Left ventricle myocardium inferior (tissue), 1 donor: ENCODE data around the gene AK1. TPM values are rescaled to one million over a fixed set of nuclear protein-coding genes. Genes with fewer than 3 reads are reported as not detected.

ENCODE experiments used
- DNase-seq: peaks from one replicate; pipeline ENCODE4 v3.0.0-alpha.2; 2020
- H3K27ac ChIP-seq: fragments of 200-600 bp; replicated peaks from 2 replicates; pipeline ENCODE4 v1.8.0; 2021
- H3K27me3 ChIP-seq: fragments of 200-600 bp; 2 replicates; pipeline ENCODE4 v1.8.0; 2021; ENCODE audit warnings: low read depth
- H3K36me3 ChIP-seq: fragments of 200-600 bp; 2 replicates; pipeline ENCODE4 v1.8.0; 2021
- H3K4me1 ChIP-seq: fragments of 200-600 bp; 2 replicates; pipeline ENCODE4 v1.8.0; 2021
- H3K4me3 ChIP-seq: fragments of 200-600 bp; 2 replicates; pipeline ENCODE4 v1.8.0; 2021; ENCODE audit warnings: mild to moderate bottlenecking, moderate library complexity
- H3K9me3 ChIP-seq: fragments of 200-600 bp; replicated peaks from 2 replicates; pipeline ENCODE4 v1.8.0; 2021
- intact Hi-C: fragments of 100-400 bp; cut with micrococcal nuclease; formaldehyde crosslinking; loops from one replicate; pipeline ENCODE4 v1.11.0; 2022
- total RNA-seq: library from RNA; stranded (reverse); fragmentation: NEBNext Ultra II Directional; extraction: Animal tissue kit (Norgen Biotek cat#: 25700); gene quantifications from one replicate; pipeline ENCODE4 v1.2.1, GENCODE V29; 2021
- TF ChIP-seq, protein P1 (sequence below): fragments of 200-600 bp; IDR thresholded peaks from 2 replicates; pipeline ENCODE4 v1.8.0; 2021; ENCODE audit warnings: antibody characterized with exemption, mild to moderate bottlenecking, borderline replicate concordance
- donor health status: DM: no; HTN: yes; CAD: no; lungs with severe emphysema.

AK1 gene
- total RNA-seq, 1 donor from 2014 or later: 844 TPM

DNA sequence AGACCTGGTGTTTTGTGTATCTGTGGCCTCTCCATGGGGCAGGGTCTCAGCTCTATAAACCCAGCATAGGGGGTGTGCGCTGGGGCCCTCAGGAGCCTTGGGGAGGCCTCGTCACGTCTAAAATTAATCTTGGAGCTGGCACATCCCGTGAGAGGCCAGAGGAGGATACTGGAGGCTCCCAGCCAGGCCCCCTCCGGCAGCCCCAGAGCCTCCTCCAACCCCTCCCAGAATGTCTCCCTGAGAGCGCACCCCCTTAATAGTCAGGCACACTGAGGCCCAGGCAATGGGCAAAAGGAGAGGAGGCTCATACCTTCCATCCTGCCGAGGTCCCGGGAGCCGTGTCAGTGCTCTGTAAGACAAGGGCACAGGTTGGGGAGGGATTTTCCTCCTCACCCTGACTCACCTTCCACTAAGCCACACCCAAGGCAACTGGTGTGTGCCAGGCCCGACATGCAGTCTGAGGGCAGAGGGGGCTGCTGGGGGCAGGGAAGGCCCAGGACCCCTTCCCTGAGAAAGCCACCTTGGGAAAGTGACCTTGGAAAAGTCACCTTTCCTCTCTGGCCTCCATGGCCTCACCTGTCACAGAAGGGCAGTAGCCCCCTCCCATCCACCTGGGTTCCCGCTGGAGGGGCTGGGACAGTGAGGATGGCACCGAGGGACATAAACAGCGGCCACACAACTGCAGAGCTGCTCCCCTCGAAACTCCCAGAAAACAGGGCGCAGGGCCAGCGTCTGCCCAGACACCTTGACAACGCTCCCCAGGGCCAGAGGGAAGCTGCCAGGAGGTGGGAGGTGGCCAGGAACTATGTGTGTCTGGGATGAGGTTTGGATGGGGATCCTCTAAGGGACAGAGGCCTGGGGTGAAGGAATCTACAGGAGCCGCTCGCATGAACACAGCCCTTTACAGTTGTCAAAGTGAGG is 2.9 kb downstream of the AK1 start:
- no peaks in the 10 kb centered on the region for H3K27me3 ChIP-seq
- no peak for DNase-seq
- no peaks in the 10 kb centered on the region for H3K9me3 ChIP-seq
- intact Hi-C loops: loop anchor here (5.0 kb wide), 1 partner anchor 82 kb away; no protein-coding TSS in a partner anchor
- TF ChIP-seq, protein P1, sequence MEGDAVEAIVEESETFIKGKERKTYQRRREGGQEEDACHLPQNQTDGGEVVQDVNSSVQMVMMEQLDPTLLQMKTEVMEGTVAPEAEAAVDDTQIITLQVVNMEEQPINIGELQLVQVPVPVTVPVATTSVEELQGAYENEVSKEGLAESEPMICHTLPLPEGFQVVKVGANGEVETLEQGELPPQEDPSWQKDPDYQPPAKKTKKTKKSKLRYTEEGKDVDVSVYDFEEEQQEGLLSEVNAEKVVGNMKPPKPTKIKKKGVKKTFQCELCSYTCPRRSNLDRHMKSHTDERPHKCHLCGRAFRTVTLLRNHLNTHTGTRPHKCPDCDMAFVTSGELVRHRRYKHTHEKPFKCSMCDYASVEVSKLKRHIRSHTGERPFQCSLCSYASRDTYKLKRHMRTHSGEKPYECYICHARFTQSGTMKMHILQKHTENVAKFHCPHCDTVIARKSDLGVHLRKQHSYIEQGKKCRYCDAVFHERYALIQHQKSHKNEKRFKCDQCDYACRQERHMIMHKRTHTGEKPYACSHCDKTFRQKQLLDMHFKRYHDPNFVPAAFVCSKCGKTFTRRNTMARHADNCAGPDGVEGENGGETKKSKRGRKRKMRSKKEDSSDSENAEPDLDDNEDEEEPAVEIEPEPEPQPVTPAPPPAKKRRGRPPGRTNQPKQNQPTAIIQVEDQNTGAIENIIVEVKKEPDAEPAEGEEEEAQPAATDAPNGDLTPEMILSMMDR: no peak
- H3K4me1 ChIP-seq: peaks cover 79% of the 10 kb centered on the region
- H3K36me3 ChIP-seq: peaks cover 35% of the 10 kb centered on the region
- H3K4me3 ChIP-seq: peak overlapping the region; percentile 77
- peak overlapping the region; percentile 93 for H3K27ac ChIP-seq

GRCh38 chr9:127873886-127874285 is 3.6 kb downstream of the AK1 start:
- H3K36me3 ChIP-seq: peaks cover 41% of the 10 kb centered on the region
- TF ChIP-seq, protein P1: no peak
- no peaks in the 10 kb centered on the region for H3K27me3 ChIP-seq
- H3K27ac ChIP-seq: peak overlapping the region; percentile 93
- peak overlapping the region; percentile 77 for H3K4me3 ChIP-seq
- intact Hi-C loops: loop anchor here (5.0 kb wide), 1 partner anchor 82 kb away; no protein-coding TSS in a partner anchor
- no peaks in the 10 kb centered on the region for H3K9me3 ChIP-seq
- peaks cover 86% of the 10 kb centered on the region for H3K4me1 ChIP-seq
- DNase-seq: peak; percentile 85

GRCh38 chr9:127873223-127873691 is 4.2 kb downstream of the AK1 start:
- TF ChIP-seq, protein P1: no peak
- Histone ChIP-seq H3K4me3 (peak overlapping the region; percentile 77), H3K27ac (peak overlapping the region; percentile 93), H3K4me1 (peaks cover 87% of the 10 kb centered on the region), H3K36me3 (peaks cover 46% of the 10 kb centered on the region), H3K27me3 (no peaks in the 10 kb centered on the region), H3K9me3 (no peaks in the 10 kb centered on the region)
- no peak for DNase-seq
- intact Hi-C loops: loop anchor here (5.0 kb wide), 1 partner anchor 81 kb away; no protein-coding TSS in a partner anchor

GRCh38 chr9:127872369-127873222 is 4.9 kb downstream of the AK1 start:
- no peaks in the 10 kb centered on the region for H3K9me3 ChIP-seq
- H3K4me3 ChIP-seq: peak overlapping the region; percentile 77
- peaks cover 52% of the 10 kb centered on the region for H3K36me3 ChIP-seq
- H3K27me3 ChIP-seq: no peaks in the 10 kb centered on the region
- DNase-seq: no peak
- H3K4me1 ChIP-seq: peaks cover 87% of the 10 kb centered on the region
- intact Hi-C loops: loop anchor here (5.0 kb wide), 1 partner anchor 80 kb away; no protein-coding TSS in a partner anchor
- peak overlapping the region; percentile 93 for H3K27ac ChIP-seq
- TF ChIP-seq, protein P1: no peak

- intact Hi-C loops: loop anchor here (5.0 kb wide), 1 partner anchor 79 kb away; no protein-coding TSS in a partner anchor
- Histone ChIP-seq H3K4me1 (peaks cover 87% of the 10 kb centered on the region), H3K36me3 (peaks cover 56% of the 10 kb centered on the region)
Measured at GRCh38 chr9:127871531-127871930, 5.9 kb downstream of the AK1 start.

More at GRCh38 chr9:127871531-127871930, 5.9 kb downstream of the AK1 start:
- TF ChIP-seq, protein P1: no peak
- Histone ChIP-seq H3K27me3 (no peaks in the 10 kb centered on the region), H3K9me3 (no peaks in the 10 kb centered on the region), H3K4me3 (no peak overlapping the region), H3K27ac (no peak overlapping the region)
- no peak for DNase-seq
